ENCODE data around the gene PNLIPRP2. TPM values are rescaled to one million over a fixed set of nuclear protein-coding genes. Genes with fewer than 3 reads are reported as not detected.

The PNLIPRP2 gene
- total and polyA plus RNA-seq, 2 donors, result 0.25 TPM; not detected in 1

GRCh38 chr10:116626815-116627214, 6.1 kb downstream of the PNLIPRP2 start:
- H3K36me3 ChIP-seq (ENCODE audit: control insufficient read depth in 2 of 2, insufficient read depth in 2 of 2, low read length in 1 of 2), result no peaks in the 10 kb centered on the region
- H3K9me3 ChIP-seq (ENCODE audit: control insufficient read depth in 2 of 2, insufficient read depth in 1 of 2, low read length in 1 of 2), result no peaks in the 10 kb centered on the region
- no peaks in the 10 kb centered on the region for H3K4me1 ChIP-seq (ENCODE audit: control insufficient read depth in 2 of 2, insufficient read depth in 2 of 2, low read length in 2 of 2)
- no peak for DNase-seq (ENCODE audit: low read depth in 6 of 9, low spot score in 9 of 9)
- 86% methylated on average over 9 of the region's 9 CpGs for WGBS
- no peak overlapping the region for H3K4me3 ChIP-seq (ENCODE audit: low read length in 2 of 2)
- peaks cover 10 to 29% of the 10 kb centered on the region in 2 donors for H3K27me3 ChIP-seq (ENCODE audit: control insufficient read depth in 2 of 2, insufficient read depth in 1 of 2, low read length in 1 of 2)
- H3K27ac ChIP-seq (ENCODE audit: low read depth in 1 of 2, low read length in 1 of 2), result no peak overlapping the region

- H3K27ac ChIP-seq (ENCODE audit: low read depth in 1 of 2, low read length in 1 of 2), result no peak overlapping the region
- H3K9me3 ChIP-seq (ENCODE audit: control insufficient read depth in 2 of 2, insufficient read depth in 1 of 2, low read length in 1 of 2), result no peaks in the 10 kb centered on the region
- no peaks in the 10 kb centered on the region for H3K36me3 ChIP-seq (ENCODE audit: control insufficient read depth in 2 of 2, insufficient read depth in 2 of 2, low read length in 1 of 2)
- 6% methylated on average over 49 of the region's 49 CpGs for WGBS
- no peak overlapping the region for H3K4me3 ChIP-seq (ENCODE audit: low read length in 2 of 2)
- no peak for DNase-seq (ENCODE audit: low read depth in 6 of 9, low spot score in 9 of 9)
- H3K27me3 ChIP-seq (ENCODE audit: control insufficient read depth in 2 of 2, insufficient read depth in 1 of 2, low read length in 1 of 2), result peaks cover 10 to 29% of the 10 kb centered on the region in 2 donors
- no peaks in the 10 kb centered on the region for H3K4me1 ChIP-seq (ENCODE audit: control insufficient read depth in 2 of 2, insufficient read depth in 2 of 2, low read length in 2 of 2)
These were observed 6.7 kb downstream of the PNLIPRP2 start for GRCh38 chr10:116627386-116627933.

- H3K4me3 ChIP-seq (ENCODE audit: low read length in 2 of 2), result no peak overlapping the region
- H3K36me3 ChIP-seq (ENCODE audit: control insufficient read depth in 2 of 2, insufficient read depth in 2 of 2, low read length in 1 of 2), result no peaks in the 10 kb centered on the region
- no peak for DNase-seq (ENCODE audit: low read depth in 6 of 9, low spot score in 9 of 9)
- no peak overlapping the region for H3K27ac ChIP-seq (ENCODE audit: low read depth in 1 of 2, low read length in 1 of 2)
- 89% methylated on average over 4 of the region's 4 CpGs for WGBS
- no peaks in the 10 kb centered on the region for H3K9me3 ChIP-seq (ENCODE audit: control insufficient read depth in 2 of 2, insufficient read depth in 1 of 2, low read length in 1 of 2)
- H3K27me3 ChIP-seq (ENCODE audit: control insufficient read depth in 2 of 2, insufficient read depth in 1 of 2, low read length in 1 of 2), result peaks cover 10 to 29% of the 10 kb centered on the region in 2 donors
- no peaks in the 10 kb centered on the region for H3K4me1 ChIP-seq (ENCODE audit: control insufficient read depth in 2 of 2, insufficient read depth in 2 of 2, low read length in 2 of 2)
These were observed 8.6 kb downstream of the PNLIPRP2 start for GRCh38 chr10:116629340-116629739.

GRCh38 chr10:116630020-116630419, 9.3 kb downstream of the PNLIPRP2 start:
- Histone ChIP-seq H3K9me3 (ENCODE audit: control insufficient read depth in 2 of 2, insufficient read depth in 1 of 2, low read length in 1 of 2) (no peaks in the 10 kb centered on the region), H3K4me3 (ENCODE audit: low read length in 2 of 2) (no peak overlapping the region), H3K36me3 (ENCODE audit: control insufficient read depth in 2 of 2, insufficient read depth in 2 of 2, low read length in 1 of 2) (no peaks in the 10 kb centered on the region), H3K4me1 (ENCODE audit: control insufficient read depth in 2 of 2, insufficient read depth in 2 of 2, low read length in 2 of 2) (no peaks in the 10 kb centered on the region), H3K27me3 (ENCODE audit: control insufficient read depth in 2 of 2, insufficient read depth in 1 of 2, low read length in 1 of 2) (peaks cover 10 to 29% of the 10 kb centered on the region in 2 donors), H3K27ac (ENCODE audit: low read depth in 1 of 2, low read length in 1 of 2) (no peak overlapping the region)
- no peak for DNase-seq (ENCODE audit: low read depth in 6 of 9, low spot score in 9 of 9)
- 91% methylated on average over 2 of the region's 2 CpGs for WGBS

- DNase-seq (ENCODE audit: low read depth in 6 of 9, low spot score in 9 of 9), result no peak
- no peak overlapping the region for H3K4me3 ChIP-seq (ENCODE audit: low read length in 2 of 2)
- H3K9me3 ChIP-seq (ENCODE audit: control insufficient read depth in 2 of 2, insufficient read depth in 1 of 2, low read length in 1 of 2), result no peaks in the 10 kb centered on the region
- H3K27ac ChIP-seq (ENCODE audit: low read depth in 1 of 2, low read length in 1 of 2), result no peak overlapping the region
- 94% methylated on average over 6 of the region's 6 CpGs for WGBS
- H3K27me3 ChIP-seq (ENCODE audit: control insufficient read depth in 2 of 2, insufficient read depth in 1 of 2, low read length in 1 of 2), result peaks cover 10 to 25% of the 10 kb centered on the region in 2 donors
- H3K4me1 ChIP-seq (ENCODE audit: control insufficient read depth in 2 of 2, insufficient read depth in 2 of 2, low read length in 2 of 2), result no peaks in the 10 kb centered on the region
- H3K36me3 ChIP-seq (ENCODE audit: control insufficient read depth in 2 of 2, insufficient read depth in 2 of 2, low read length in 1 of 2), result no peaks in the 10 kb centered on the region
These were observed 11.1 kb downstream of the PNLIPRP2 start for GRCh38 chr10:116631871-116632295.

GRCh38 chr10:116632596-116633215, 12.0 kb downstream of the PNLIPRP2 start:
- WGBS, result 95% methylated on average over 17 of the region's 17 CpGs

GRCh38 chr10:116633216-116633600, 12.5 kb downstream of the PNLIPRP2 start:
- Histone ChIP-seq H3K36me3 (ENCODE audit: control insufficient read depth in 2 of 2, insufficient read depth in 2 of 2, low read length in 1 of 2) (no peaks in the 10 kb centered on the region), H3K9me3 (ENCODE audit: control insufficient read depth in 2 of 2, insufficient read depth in 1 of 2, low read length in 1 of 2) (no peaks in the 10 kb centered on the region), H3K4me1 (ENCODE audit: control insufficient read depth in 2 of 2, insufficient read depth in 2 of 2, low read length in 2 of 2) (no peaks in the 10 kb centered on the region), H3K27me3 (ENCODE audit: control insufficient read depth in 2 of 2, insufficient read depth in 1 of 2, low read length in 1 of 2) (peaks cover 3 to 12% of the 10 kb centered on the region in 2 donors), H3K4me3 (ENCODE audit: low read length in 2 of 2) (no peak overlapping the region), H3K27ac (ENCODE audit: low read depth in 1 of 2, low read length in 1 of 2) (no peak overlapping the region)
- DNase-seq (ENCODE audit: low read depth in 6 of 9, low spot score in 9 of 9), result no peak
- WGBS, result 95% methylated on average over 8 of the region's 8 CpGs

More at GRCh38 chr10:116632596-116633215, 12.0 kb downstream of the PNLIPRP2 start:
- H3K27ac ChIP-seq (ENCODE audit: low read depth in 1 of 2, low read length in 1 of 2), result no peak overlapping the region
- no peaks in the 10 kb centered on the region for H3K36me3 ChIP-seq (ENCODE audit: control insufficient read depth in 2 of 2, insufficient read depth in 2 of 2, low read length in 1 of 2)
- H3K9me3 ChIP-seq (ENCODE audit: control insufficient read depth in 2 of 2, insufficient read depth in 1 of 2, low read length in 1 of 2), result no peaks in the 10 kb centered on the region
- peaks cover 8 to 16% of the 10 kb centered on the region in 2 donors for H3K27me3 ChIP-seq (ENCODE audit: control insufficient read depth in 2 of 2, insufficient read depth in 1 of 2, low read length in 1 of 2)
- no peak for DNase-seq (ENCODE audit: low read depth in 6 of 9, low spot score in 9 of 9)
- no peak overlapping the region for H3K4me3 ChIP-seq (ENCODE audit: low read length in 2 of 2)
- H3K4me1 ChIP-seq (ENCODE audit: control insufficient read depth in 2 of 2, insufficient read depth in 2 of 2, low read length in 2 of 2), result no peaks in the 10 kb centered on the region

- Histone ChIP-seq H3K4me1 (ENCODE audit: control insufficient read depth in 2 of 2, insufficient read depth in 2 of 2, low read length in 2 of 2) (no peaks in the 10 kb centered on the region), H3K27me3 (ENCODE audit: control insufficient read depth in 2 of 2, insufficient read depth in 1 of 2, low read length in 1 of 2) (peaks cover 0 to 6% of the 10 kb centered on the region in 2 donors), H3K9me3 (ENCODE audit: control insufficient read depth in 2 of 2, insufficient read depth in 1 of 2, low read length in 1 of 2) (no peaks in the 10 kb centered on the region), H3K4me3 (ENCODE audit: low read length in 2 of 2) (no peak overlapping the region), H3K27ac (ENCODE audit: low read depth in 1 of 2, low read length in 1 of 2) (no peak overlapping the region), H3K36me3 (ENCODE audit: control insufficient read depth in 2 of 2, insufficient read depth in 2 of 2, low read length in 1 of 2) (no peaks in the 10 kb centered on the region)
- WGBS, result 86% methylated on average over 11 of the region's 11 CpGs
- DNase-seq (ENCODE audit: low read depth in 6 of 9, low spot score in 9 of 9), result no peak
These were observed 13.6 kb downstream of the PNLIPRP2 start for GRCh38 chr10:116634126-116634975.

- H3K4me3 ChIP-seq (ENCODE audit: low read length in 2 of 2), result no peak overlapping the region
- H3K27me3 ChIP-seq (ENCODE audit: control insufficient read depth in 2 of 2, insufficient read depth in 1 of 2, low read length in 1 of 2), result peaks cover 0 to 2% of the 10 kb centered on the region in 2 donors
- no peaks in the 10 kb centered on the region for H3K4me1 ChIP-seq (ENCODE audit: control insufficient read depth in 2 of 2, insufficient read depth in 2 of 2, low read length in 2 of 2)
- DNase-seq (ENCODE audit: low read depth in 6 of 9, low spot score in 9 of 9), result no peak
- H3K9me3 ChIP-seq (ENCODE audit: control insufficient read depth in 2 of 2, insufficient read depth in 1 of 2, low read length in 1 of 2), result no peaks in the 10 kb centered on the region
- H3K36me3 ChIP-seq (ENCODE audit: control insufficient read depth in 2 of 2, insufficient read depth in 2 of 2, low read length in 1 of 2), result no peaks in the 10 kb centered on the region
- H3K27ac ChIP-seq (ENCODE audit: low read depth in 1 of 2, low read length in 1 of 2), result no peak overlapping the region
These were observed 15.6 kb downstream of the PNLIPRP2 start for GRCh38 chr10:116636385-116636784.
